ENCODE results near the gene KPRP. TPM values are rescaled to one million over a fixed set of nuclear protein-coding genes. Genes with fewer than 3 reads are reported as not detected.

The KPRP gene
- total RNA-seq, 1 donor from 2014 or later, result 1.2 TPM

GRCh38 chr1:152745765-152746444, 11.9 kb upstream of the KPRP start:
- Histone ChIP-seq H3K27ac (no peak overlapping the region), H3K27me3 (no peaks in the 10 kb centered on the region), H3K4me3 (no peak overlapping the region), H3K4me1 (no peaks in the 10 kb centered on the region), H3K9me3 (no peaks in the 10 kb centered on the region), H3K36me3 (no peaks in the 10 kb centered on the region)
- no peak for TF ChIP-seq POLR2AphosphoS5 (IDR thresholded peaks at IDR 0.05; ENCODE audit: insufficient read depth in 1 of 2, low read depth in 1 of 2)
- no peak for DNase-seq (ENCODE audit: extremely low spot score in 2 of 2)
- intact Hi-C loops (cut with DNase I), result no loop called here

DNA sequence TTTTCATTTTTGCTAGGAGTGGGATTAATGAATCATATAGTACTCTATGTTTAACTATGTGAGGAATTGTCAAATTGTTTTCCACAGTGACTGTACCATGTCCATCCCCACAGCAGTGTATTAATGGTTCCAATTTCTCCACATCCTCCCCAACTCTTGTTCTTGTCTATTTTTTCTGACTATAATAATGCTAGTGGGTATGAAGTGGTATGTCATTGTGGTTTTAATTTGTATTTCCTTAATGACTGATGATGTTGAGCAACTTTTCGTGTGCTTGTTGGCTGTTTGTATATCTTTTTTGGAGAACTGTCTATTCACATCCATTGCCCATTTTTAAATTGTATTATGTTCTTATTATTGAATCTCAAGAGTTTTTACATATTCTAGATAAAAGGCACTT, 10.0 kb upstream of the KPRP start:
- H3K27ac ChIP-seq, result no peak overlapping the region
- TF ChIP-seq POLR2A (IDR thresholded peaks at IDR 0.05) (no peak), POLR2AphosphoS5 (IDR thresholded peaks at IDR 0.05; ENCODE audit: insufficient read depth in 1 of 2, low read depth in 1 of 2) (no peak)
- TF ChIP-seq, protein P1, sequence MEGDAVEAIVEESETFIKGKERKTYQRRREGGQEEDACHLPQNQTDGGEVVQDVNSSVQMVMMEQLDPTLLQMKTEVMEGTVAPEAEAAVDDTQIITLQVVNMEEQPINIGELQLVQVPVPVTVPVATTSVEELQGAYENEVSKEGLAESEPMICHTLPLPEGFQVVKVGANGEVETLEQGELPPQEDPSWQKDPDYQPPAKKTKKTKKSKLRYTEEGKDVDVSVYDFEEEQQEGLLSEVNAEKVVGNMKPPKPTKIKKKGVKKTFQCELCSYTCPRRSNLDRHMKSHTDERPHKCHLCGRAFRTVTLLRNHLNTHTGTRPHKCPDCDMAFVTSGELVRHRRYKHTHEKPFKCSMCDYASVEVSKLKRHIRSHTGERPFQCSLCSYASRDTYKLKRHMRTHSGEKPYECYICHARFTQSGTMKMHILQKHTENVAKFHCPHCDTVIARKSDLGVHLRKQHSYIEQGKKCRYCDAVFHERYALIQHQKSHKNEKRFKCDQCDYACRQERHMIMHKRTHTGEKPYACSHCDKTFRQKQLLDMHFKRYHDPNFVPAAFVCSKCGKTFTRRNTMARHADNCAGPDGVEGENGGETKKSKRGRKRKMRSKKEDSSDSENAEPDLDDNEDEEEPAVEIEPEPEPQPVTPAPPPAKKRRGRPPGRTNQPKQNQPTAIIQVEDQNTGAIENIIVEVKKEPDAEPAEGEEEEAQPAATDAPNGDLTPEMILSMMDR (IDR thresholded peaks at IDR 0.05), result no peak

GRCh38 chr1:152752225-152752624, 5.6 kb upstream of the KPRP start:
- H3K36me3 ChIP-seq, result no peaks in the 10 kb centered on the region
- no peak for DNase-seq (ENCODE audit: extremely low spot score in 2 of 2)
- intact Hi-C loops (cut with DNase I), result no loop called here
- no peak overlapping the region for H3K4me3 ChIP-seq
- TF ChIP-seq, protein P1 (IDR thresholded peaks at IDR 0.05), result no peak
- TF ChIP-seq POLR2AphosphoS5 (IDR thresholded peaks at IDR 0.05; ENCODE audit: insufficient read depth in 1 of 2, low read depth in 1 of 2), result peak in 1 of 2 donors; percentile 74
- TF ChIP-seq POLR2A (IDR thresholded peaks at IDR 0.05), result no peak
- H3K27me3 ChIP-seq, result no peaks in the 10 kb centered on the region
- no peaks in the 10 kb centered on the region for H3K4me1 ChIP-seq
- H3K27ac ChIP-seq, result no peak overlapping the region
- no peaks in the 10 kb centered on the region for H3K9me3 ChIP-seq

More for the DNA sequence above, 10.0 kb upstream of the KPRP start:
- Histone ChIP-seq H3K4me3 (no peak overlapping the region), H3K27me3 (no peaks in the 10 kb centered on the region), H3K36me3 (no peaks in the 10 kb centered on the region), H3K4me1 (no peaks in the 10 kb centered on the region), H3K9me3 (no peaks in the 10 kb centered on the region)
- intact Hi-C loops (cut with DNase I), result no loop called here
- no peak for DNase-seq (ENCODE audit: extremely low spot score in 2 of 2)

DNA sequence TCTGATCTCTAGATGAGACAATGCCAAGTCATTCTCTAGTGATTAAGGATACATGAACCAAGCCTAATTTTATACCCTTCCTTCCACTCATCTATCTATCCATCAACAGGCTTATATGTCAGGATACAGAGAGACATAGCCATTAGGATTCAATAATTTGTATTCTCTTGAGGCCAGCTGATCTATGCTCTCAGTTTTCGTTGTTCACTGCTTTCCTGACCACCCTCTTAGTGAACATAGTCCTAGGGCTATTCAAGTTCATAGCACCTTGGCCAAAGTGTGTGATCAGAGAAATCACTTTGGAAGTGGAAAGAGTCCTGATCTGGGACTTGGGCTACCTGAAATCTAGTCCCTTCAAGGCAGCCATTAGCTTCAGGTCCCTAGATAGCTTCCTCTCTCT, 4.2 kb upstream of the KPRP start:
- H3K4me1 ChIP-seq, result no peaks in the 10 kb centered on the region
- H3K9me3 ChIP-seq, result no peaks in the 10 kb centered on the region
- intact Hi-C loops (cut with DNase I), result no loop called here
- H3K27ac ChIP-seq, result no peak overlapping the region
- TF ChIP-seq, protein P1 (IDR thresholded peaks at IDR 0.05), result no peak
- TF ChIP-seq POLR2A (IDR thresholded peaks at IDR 0.05) (no peak), POLR2AphosphoS5 (IDR thresholded peaks at IDR 0.05; ENCODE audit: insufficient read depth in 1 of 2, low read depth in 1 of 2) (no peak)
- H3K36me3 ChIP-seq, result no peaks in the 10 kb centered on the region
- H3K27me3 ChIP-seq, result no peaks in the 10 kb centered on the region
- no peak overlapping the region for H3K4me3 ChIP-seq
- no peak for DNase-seq (ENCODE audit: extremely low spot score in 2 of 2)

- no peak for TF ChIP-seq POLR2AphosphoS5 (IDR thresholded peaks at IDR 0.05; ENCODE audit: insufficient read depth in 1 of 2, low read depth in 1 of 2)
- TF ChIP-seq, protein P1 (IDR thresholded peaks at IDR 0.05), result no peak
- intact Hi-C loops (cut with DNase I), result no loop called here
- H3K27me3 ChIP-seq, result no peaks in the 10 kb centered on the region
- H3K27ac ChIP-seq, result no peak overlapping the region
- H3K4me1 ChIP-seq, result no peaks in the 10 kb centered on the region
- H3K4me3 ChIP-seq, result no peak overlapping the region
- no peaks in the 10 kb centered on the region for H3K9me3 ChIP-seq
- no peaks in the 10 kb centered on the region for H3K36me3 ChIP-seq
- no peak for DNase-seq (ENCODE audit: extremely low spot score in 2 of 2)
Measured at GRCh38 chr1:152756872-152757271, 953 bp upstream of the KPRP start.

All from vagina (tissue), 2 donors.